Small intestine (tissue), 7 donors: ENCODE results near the gene ATXN10. TPM values are rescaled to one million over a fixed set of nuclear protein-coding genes. Genes with fewer than 3 reads are reported as not detected.

Experiments used
- DNase-seq, 2 donors: peaks; one replicate each; pipeline versions ENCODE4 v3.0.0 to v3.0.0-alpha.2; 2013
- FAIRE-seq: peaks from 2 replicates; lab custom pipeline; 2012; peaks lifted over from hg19 to GRCh38; lab: Jason Lieb, UNC
- H3K27ac ChIP-seq, 3 donors: one replicate each; pipeline ENCODE4 v1.5.1; 2013; ENCODE audit warnings: low read length in 2 of 3, mild to moderate bottlenecking in 2 of 3, control low read depth in 1 of 3, inconsistent platforms in 1 of 3, low read depth in 1 of 3, moderate library complexity in 1 of 3
- H3K27me3 ChIP-seq, 3 donors: one replicate each; pipeline ENCODE4 v1.6.1; 2013; ENCODE audit warnings: low read length in 3 of 3, inconsistent platforms in 1 of 3; ENCODE audit not compliant: control insufficient read depth in 3 of 3, insufficient read depth in 3 of 3
- H3K36me3 ChIP-seq, 3 donors: one replicate each; pipeline ENCODE4 v1.6.1; 2013; ENCODE audit warnings: low read length in 3 of 3, inconsistent platforms in 1 of 3, low read depth in 1 of 3, mild to moderate bottlenecking in 1 of 3, moderate library complexity in 1 of 3; ENCODE audit not compliant: control insufficient read depth in 3 of 3, insufficient read depth in 2 of 3
- H3K4me1 ChIP-seq, 3 donors: one replicate each; pipeline ENCODE4 v1.6.1; 2013; ENCODE audit warnings: low read length in 2 of 3, inconsistent platforms in 1 of 3, low read depth in 1 of 3, mild to moderate bottlenecking in 1 of 3, moderate library complexity in 1 of 3; ENCODE audit not compliant: control insufficient read depth in 3 of 3, insufficient read depth in 2 of 3
- H3K4me3 ChIP-seq, 3 donors: one replicate each; pipeline ENCODE4 v1.5.1; 2013; ENCODE audit warnings: low read length in 3 of 3, control low read depth in 1 of 3, inconsistent platforms in 1 of 3, low read depth in 1 of 3, mild to moderate bottlenecking in 1 of 3, moderate library complexity in 1 of 3
- H3K9me3 ChIP-seq, 2 donors: one replicate each; pipeline ENCODE4 v1.6.1; 2013; ENCODE audit warnings: low read depth in 1 of 2, low read length in 1 of 2; ENCODE audit not compliant: control insufficient read depth in 2 of 2, insufficient read depth in 1 of 2
- WGBS, 3 donors: extraction: QIAGEN DNeasy Blood & Tissue Kit; methylation state at CpG; one replicate each; pipeline ENCODE4 v1.1.7; 2013; 5-methylcytosine and 5-hydroxymethylcytosine counted together
- polyA plus RNA-seq, 4 donors: library from polyadenylated mRNA; stranded (reverse) in 3 of 4; unstranded in 1 of 4; fragments of 200-250 nt in 3 of 4; fragments of 120-200 nt in 1 of 4; gene quantifications; one replicate each; pipeline versions ENCODE4 v1.2.1 to v1.2.3, GENCODE V29; 2013
- donor health status: healthy with polysubstance abuse.
- donor health status: control.
- donor health status: control.
- donor health status: Bipolar disorder and iron deficiency.
- donor health status: healthy.

ATXN10 gene
- polyA plus RNA-seq, 4 donors = 15.4 to 74.3 (median 39.2) TPM

DNA sequence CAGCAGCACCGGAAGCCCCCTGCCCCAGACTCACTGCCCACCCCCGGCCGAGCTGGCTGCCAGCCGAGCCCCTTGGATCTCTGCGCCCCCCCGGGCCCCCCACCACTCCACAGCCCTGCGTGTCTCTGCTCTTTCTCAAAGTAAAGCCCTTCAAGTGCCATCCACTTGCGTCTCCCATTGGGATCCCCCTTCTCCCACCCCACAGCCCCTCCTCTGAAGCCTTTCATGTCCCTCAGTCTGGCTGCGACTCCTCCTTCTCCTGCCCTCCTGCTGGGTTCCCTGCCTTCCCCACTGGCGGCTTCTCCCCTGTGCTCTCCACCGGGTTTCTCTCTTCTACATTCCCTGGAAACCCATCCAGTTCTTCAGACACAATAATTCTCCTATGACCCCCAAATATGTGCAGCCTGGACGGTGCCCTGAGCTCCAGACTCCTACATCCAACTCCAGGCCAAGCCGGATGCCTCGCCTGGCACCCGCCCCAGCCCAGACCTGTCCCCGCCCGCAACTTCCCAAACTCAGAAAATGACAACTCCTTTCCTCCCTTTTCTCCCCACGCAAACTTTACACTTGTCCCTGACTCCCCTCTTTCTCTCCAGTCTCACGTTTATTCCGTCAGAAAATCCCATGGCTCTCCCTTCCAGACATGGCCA is 196.4 kb downstream of the ATXN10 start:
- H3K4me1 ChIP-seq = no peaks in the 10 kb centered on the region
- H3K4me3 ChIP-seq = no peak overlapping the region
- no peaks in the 10 kb centered on the region for H3K36me3 ChIP-seq
- no peak for DNase-seq
- H3K27ac ChIP-seq = no peak overlapping the region
- H3K27me3 ChIP-seq = peaks cover 13 to 51% (median 23%) of the 10 kb centered on the region in 3 donors
- 32 to 41% (median 41%) methylated on average over 19 to 20 of the region's 20 CpGs for WGBS, 3 donors
- FAIRE-seq = no peak
- peaks cover 0 to 4% of the 10 kb centered on the region in 2 donors for H3K9me3 ChIP-seq

DNA sequence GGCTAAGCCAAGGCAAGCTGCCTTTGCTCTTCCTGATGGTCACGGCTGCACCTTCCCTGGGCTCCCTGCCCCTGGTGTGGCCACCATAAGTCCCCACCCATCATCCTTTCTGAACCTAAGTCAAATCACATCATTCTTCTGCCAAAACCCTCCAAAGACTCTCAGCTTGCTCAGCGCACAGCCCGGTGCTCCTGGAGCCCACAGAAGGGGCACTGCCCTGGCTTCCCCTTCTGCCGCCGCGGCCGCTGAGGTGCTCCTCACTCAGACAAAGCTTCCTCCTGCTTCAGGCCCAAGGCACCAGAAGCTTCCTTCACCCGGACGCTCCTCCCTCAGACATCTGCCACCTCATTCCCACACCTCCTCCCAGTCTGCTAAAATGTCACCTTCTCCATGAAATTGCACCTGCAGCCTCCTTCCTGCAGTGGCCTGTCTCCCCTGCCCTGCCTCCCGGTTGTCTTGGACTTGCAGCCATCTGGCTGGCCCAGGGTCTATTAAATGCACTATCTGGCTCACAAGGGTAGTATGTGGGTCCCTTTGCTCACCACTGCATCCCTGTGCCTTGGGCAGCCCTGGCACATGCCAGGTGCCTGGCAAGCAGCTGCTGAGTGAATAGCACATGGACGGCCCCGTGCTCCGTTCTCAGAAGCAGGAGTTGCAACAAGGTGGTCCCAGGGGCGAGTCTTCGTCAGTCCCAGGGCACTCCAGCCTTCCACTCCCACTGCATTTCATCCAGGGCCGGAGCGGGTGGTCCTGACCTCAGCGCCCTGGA is 197.1 kb downstream of the ATXN10 start:
- FAIRE-seq = no peak
- Histone ChIP-seq H3K36me3 (no peaks in the 10 kb centered on the region), H3K27me3 (peaks cover 13 to 49% (median 23%) of the 10 kb centered on the region in 3 donors), H3K4me1 (no peaks in the 10 kb centered on the region), H3K4me3 (no peak overlapping the region), H3K27ac (no peak overlapping the region), H3K9me3 (peaks cover 0 to 4% of the 10 kb centered on the region in 2 donors)
- WGBS, 3 donors = 70 to 76% (median 75%) methylated on average over 18 of the region's 18 CpGs
- no peak for DNase-seq

DNA sequence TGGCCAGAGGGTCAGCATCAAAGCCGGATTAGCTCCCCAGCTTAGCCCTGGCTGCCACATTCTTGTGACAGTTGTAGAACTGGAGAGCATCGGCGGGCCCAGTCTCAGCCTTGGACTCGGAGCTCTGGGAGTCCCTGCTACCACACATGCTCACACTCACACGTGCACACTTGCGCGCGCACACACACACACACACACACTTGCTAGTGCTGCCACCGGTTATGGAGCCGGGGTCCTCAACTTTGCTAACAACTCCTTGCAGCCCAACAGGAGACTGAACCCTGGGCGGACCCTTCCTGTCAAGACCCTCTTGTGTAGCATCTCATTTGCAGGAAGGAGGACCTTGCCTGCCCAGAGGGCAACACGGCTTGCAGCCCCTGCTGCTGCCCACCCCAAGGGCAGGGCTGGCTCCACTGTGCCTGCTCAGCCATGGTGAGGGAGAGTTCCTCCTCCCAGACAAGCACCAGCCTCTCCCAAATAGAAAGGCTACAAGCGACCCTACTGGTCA is 197.8 kb downstream of the ATXN10 start:
- FAIRE-seq = no peak
- no peak overlapping the region for H3K4me3 ChIP-seq
- H3K36me3 ChIP-seq = no peaks in the 10 kb centered on the region
- H3K9me3 ChIP-seq = peaks cover 0 to 4% of the 10 kb centered on the region in 2 donors
- H3K27ac ChIP-seq = no peak overlapping the region
- peaks cover 13 to 49% (median 23%) of the 10 kb centered on the region in 3 donors for H3K27me3 ChIP-seq
- H3K4me1 ChIP-seq = no peaks in the 10 kb centered on the region
- DNase-seq = no peak
- WGBS, 3 donors = 80 to 84% (median 84%) methylated on average over 12 to 13 of the region's 13 CpGs

DNA sequence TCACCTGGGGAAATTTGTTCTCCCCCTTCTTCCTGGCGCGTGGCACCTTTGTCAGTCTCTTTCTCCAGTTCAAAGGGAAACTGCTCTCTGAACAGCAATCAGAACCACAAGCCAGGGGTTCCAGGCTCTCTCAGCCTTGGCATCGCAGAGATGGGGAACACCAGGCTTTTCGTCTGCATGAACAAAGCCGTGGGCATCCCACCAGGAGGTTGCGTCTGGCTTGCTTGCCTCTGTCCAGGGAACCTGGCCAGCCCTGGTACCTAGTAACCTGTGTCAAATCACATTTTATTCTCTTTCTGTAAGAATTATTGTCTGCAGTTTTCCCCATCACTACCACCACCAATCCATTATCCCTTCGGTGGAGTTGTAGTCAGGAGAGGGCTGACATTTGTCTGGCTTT is 198.4 kb downstream of the ATXN10 start:
- WGBS, 3 donors = 91 to 94% (median 92%) methylated on average over 7 of the region's 7 CpGs
- Histone ChIP-seq H3K9me3 (peaks cover 0 to 4% of the 10 kb centered on the region in 2 donors), H3K27ac (no peak overlapping the region), H3K36me3 (no peaks in the 10 kb centered on the region), H3K27me3 (peaks cover 13 to 49% (median 23%) of the 10 kb centered on the region in 3 donors), H3K4me3 (no peak overlapping the region), H3K4me1 (no peaks in the 10 kb centered on the region)
- DNase-seq (no peak), FAIRE-seq (no peak)

DNA sequence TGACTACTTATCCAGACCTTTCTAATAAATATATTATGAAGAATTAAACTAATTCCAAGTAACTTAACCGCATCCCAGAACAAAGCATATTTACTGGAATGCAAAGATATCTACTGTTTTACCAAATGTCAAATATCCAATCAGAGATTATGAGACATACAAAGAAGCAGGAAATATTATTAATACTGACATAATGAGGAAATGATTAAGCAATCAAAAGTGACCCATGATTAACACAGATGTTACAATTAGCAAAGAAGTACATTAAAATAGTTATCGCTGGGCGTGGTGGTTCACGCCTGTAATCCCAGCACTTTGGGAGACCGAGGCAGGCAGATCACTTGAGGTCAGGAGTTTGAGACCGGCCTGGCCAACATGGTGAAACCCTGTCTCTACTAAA is 200.1 kb downstream of the ATXN10 start:
- 90 to 96% (median 93%) methylated on average over 6 of the region's 6 CpGs for WGBS, 3 donors
- Histone ChIP-seq H3K4me1 (no peaks in the 10 kb centered on the region), H3K36me3 (no peaks in the 10 kb centered on the region), H3K4me3 (no peak overlapping the region), H3K27me3 (peaks cover 11 to 33% (median 17%) of the 10 kb centered on the region in 3 donors), H3K9me3 (peaks cover 0 to 4% of the 10 kb centered on the region in 2 donors), H3K27ac (no peak overlapping the region)
- no peak for DNase-seq
- FAIRE-seq = no peak

DNA sequence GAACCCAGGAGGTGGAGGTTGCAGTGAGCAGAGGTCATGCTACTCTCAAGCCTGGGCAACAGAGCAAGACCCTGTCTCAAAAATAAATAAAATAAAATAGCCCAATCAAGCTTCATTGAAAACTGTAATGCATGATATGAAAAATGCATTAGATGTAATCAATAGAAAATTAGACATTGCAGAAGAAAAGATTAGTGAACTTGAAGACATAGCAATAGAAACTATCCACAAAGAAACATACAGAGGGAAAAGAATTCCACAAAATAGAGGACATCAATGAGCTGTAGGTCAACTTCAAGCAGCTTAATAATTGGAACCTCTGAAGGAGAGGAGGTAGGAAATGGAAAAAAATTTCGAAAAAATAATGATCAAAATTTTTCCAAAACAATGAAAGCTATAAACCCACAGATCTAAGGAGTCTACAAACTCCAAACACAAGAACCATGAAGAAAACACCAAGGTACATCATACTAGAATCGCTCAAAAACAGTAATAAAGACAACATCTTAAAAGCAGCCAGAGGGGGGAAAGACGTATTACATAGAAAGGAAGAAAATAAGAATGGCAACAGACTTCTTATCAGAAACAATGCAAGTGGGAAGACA is 201.1 kb downstream of the ATXN10 start:
- H3K4me1 ChIP-seq = no peaks in the 10 kb centered on the region
- WGBS, 3 donors = 89 to 91% (median 90%) methylated on average over 3 of the region's 3 CpGs
- FAIRE-seq (no peak), DNase-seq (no peak)
- H3K36me3 ChIP-seq = no peaks in the 10 kb centered on the region
- H3K27me3 ChIP-seq = peaks cover under 1 to 34% (median 22%) of the 10 kb centered on the region in 3 donors
- H3K9me3 ChIP-seq = peaks cover 0 to 4% of the 10 kb centered on the region in 2 donors
- no peak overlapping the region for H3K4me3 ChIP-seq
- H3K27ac ChIP-seq = no peak overlapping the region

DNA sequence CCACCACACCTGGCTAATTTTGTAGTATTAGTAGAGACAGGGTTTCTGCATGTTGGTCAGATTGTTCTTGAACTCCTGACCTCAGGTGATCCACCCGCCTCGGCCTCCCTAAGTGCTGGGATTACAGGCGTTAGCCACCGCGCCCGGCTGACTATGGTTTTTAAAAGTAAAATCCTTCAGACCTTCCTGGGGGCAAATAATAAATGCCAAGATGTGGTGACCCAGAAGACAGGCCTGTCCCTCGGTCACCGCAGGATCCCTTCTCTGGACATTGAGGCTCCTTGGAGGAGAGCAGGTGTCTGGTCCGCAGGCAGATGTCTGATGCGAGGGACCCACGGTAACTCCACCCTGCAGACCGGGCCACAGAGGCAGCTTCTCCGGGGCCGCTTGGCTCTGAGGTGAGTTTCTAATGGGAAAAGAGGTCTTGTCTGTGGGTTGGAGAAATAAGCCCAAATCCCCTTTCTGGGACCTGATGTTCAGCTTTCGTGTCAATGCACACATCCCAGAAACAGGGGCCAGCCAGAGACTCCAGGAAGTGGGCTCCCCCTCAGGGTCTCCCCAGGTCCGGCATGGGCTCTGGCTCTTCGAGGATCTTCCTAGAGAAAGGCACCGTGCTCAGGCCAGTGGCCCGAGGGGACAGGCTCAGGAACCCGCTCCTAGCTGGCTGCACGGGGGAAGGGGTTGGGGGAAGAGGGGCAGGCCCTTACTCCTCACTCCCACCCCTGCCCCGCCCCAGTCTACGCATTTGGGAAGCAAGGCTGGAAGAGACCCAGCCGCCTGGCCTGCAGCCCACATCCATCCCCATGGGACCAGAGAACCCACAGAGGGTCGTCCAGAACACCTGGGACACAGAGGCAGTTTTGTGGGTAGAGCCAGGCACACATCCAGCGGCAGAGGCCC is 204.8 kb downstream of the ATXN10 start:
- peaks cover 13 to 47% (median 27%) of the 10 kb centered on the region in 3 donors for H3K27me3 ChIP-seq
- H3K36me3 ChIP-seq = no peaks in the 10 kb centered on the region
- peaks cover 0 to 3% (median 0%) of the 10 kb centered on the region in 3 donors for H3K4me1 ChIP-seq
- H3K27ac ChIP-seq = no peak overlapping the region
- FAIRE-seq (no peak), DNase-seq (no peak)
- WGBS, 3 donors = 79 to 84% (median 83%) methylated on average over 26 of the region's 26 CpGs
- peaks cover 0 to 4% of the 10 kb centered on the region in 2 donors for H3K9me3 ChIP-seq
- H3K4me3 ChIP-seq = no peak overlapping the region
